Fibroblast of mammary gland (primary cell): ENCODE results near the gene CFTR.
A peak's percentile ranks its signal among the peaks of the same experiment; 100 is the strongest.

Experiments
- DNase-seq: peaks from one replicate; pipeline ENCODE4 v3.0.0-alpha.2; 2010; ENCODE audit warnings: low read depth
- H3K4me3 ChIP-seq: 2 replicates; pipeline ENCODE4 v1.5.1; 2011; ENCODE audit warnings: low read depth, mild to moderate bottlenecking, low read length, moderate library complexity; ENCODE audit not compliant: control insufficient read depth
- CTCF ChIP-seq: conservative IDR thresholded peaks from 2 replicates; pipeline ENCODE4 v1.5.1; 2011; ENCODE audit warnings: low read depth, low read length, inconsistent platforms; ENCODE audit not compliant: control insufficient read depth, insufficient read depth

Gene CFTR

GRCh38 chr7:117530390-117530789, 50.6 kb downstream of the CFTR start:
- no peak for DNase-seq
- H3K4me3 ChIP-seq, result no peak overlapping the region
- no peak for TF ChIP-seq CTCF

- peak; percentile 8 for DNase-seq
- TF ChIP-seq CTCF, result no peak
Observed at GRCh38 chr7:117531595-117532244, 51.9 kb downstream of the CFTR start.

GRCh38 chr7:117538053-117538452, 58.2 kb downstream of the CFTR start:
- no peak for TF ChIP-seq CTCF
- no peak overlapping the region for H3K4me3 ChIP-seq
- DNase-seq, result no peak

More at GRCh38 chr7:117531595-117532244, 51.9 kb downstream of the CFTR start:
- no peak overlapping the region for H3K4me3 ChIP-seq

- TF ChIP-seq CTCF, result no peak
- H3K4me3 ChIP-seq, result no peak overlapping the region
- DNase-seq, result no peak
Observed at GRCh38 chr7:117544061-117544460, 64.2 kb downstream of the CFTR start.

GRCh38 chr7:117548035-117548434, 68.2 kb downstream of the CFTR start:
- TF ChIP-seq CTCF, result no peak
- no peak for DNase-seq
- no peak overlapping the region for H3K4me3 ChIP-seq

- no peak overlapping the region for H3K4me3 ChIP-seq
- no peak for TF ChIP-seq CTCF
- no peak for DNase-seq
Observed at GRCh38 chr7:117550625-117551024, 70.8 kb downstream of the CFTR start.

- no peak for DNase-seq
- TF ChIP-seq CTCF, result no peak
- no peak overlapping the region for H3K4me3 ChIP-seq
Observed at GRCh38 chr7:117552660-117553059, 72.8 kb downstream of the CFTR start.
